T-helper 1 cell treated with Interleukin-12 subunit alpha and Interleukin-12 subunit beta and Interleukin-4 antibody, amounts not matched to agents 30 ng/mL and 1 ng/mL, for 36 hours (primary cell): Measurements from ENCODE around the gene SCN4B. TPM values are rescaled to one million over a fixed set of nuclear protein-coding genes. Genes with fewer than 3 reads are reported as not detected.

Source experiments
- intact Hi-C: fragments of 100-400 bp; cut with micrococcal nuclease; formaldehyde crosslinking; loops from one replicate; pipeline ENCODE4 v1.15.1; 2024
- total RNA-seq: library from RNA; stranded (reverse); gene quantifications from 2 replicates; pipeline ENCODE4 v1.2.3, GENCODE V29; 2022

Gene SCN4B
- total RNA-seq, 1 donor from 2014 or later = 0.29 TPM

- intact Hi-C loops = no loop called here
Observed at GRCh38 chr11:118175031-118175992, 22.7 kb upstream of the SCN4B start.

- intact Hi-C loops = no loop called here
Observed at GRCh38 chr11:118174006-118174567, 21.5 kb upstream of the SCN4B start.

- intact Hi-C loops = no loop called here
Observed at GRCh38 chr11:118172356-118172755, 19.7 kb upstream of the SCN4B start.

GRCh38 chr11:118171269-118172062 is 18.8 kb upstream of the SCN4B start:
- intact Hi-C loops = loop anchor here (1.0 kb wide), 3 partner anchors 26 to 364 kb away; no protein-coding TSS in a partner anchor

DNA sequence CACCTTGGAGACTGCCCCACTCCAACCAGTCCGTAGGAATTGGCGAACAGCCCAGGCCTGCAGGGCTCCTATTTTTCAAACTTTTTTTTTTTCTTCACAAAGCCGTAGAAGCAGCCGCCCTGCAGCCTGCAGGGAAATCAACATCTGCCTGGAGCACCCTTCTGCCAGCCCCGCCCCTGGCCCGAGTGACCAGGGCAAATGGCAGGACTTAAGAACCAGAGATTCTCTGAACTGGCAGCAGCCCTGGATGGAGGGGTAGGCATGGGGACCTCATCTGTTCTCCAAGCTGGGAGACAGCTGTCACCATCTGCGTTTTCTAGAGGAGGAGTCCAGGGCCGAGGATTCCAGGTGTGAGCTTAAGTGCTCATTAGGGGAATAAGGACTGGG is 18.3 kb upstream of the SCN4B start:
- intact Hi-C loops = loop anchor here (1.0 kb wide), 3 partner anchors 26 to 364 kb away; no protein-coding TSS in a partner anchor

- intact Hi-C loops = no loop called here
Observed at GRCh38 chr11:118170231-118170630, 17.6 kb upstream of the SCN4B start.

GRCh38 chr11:118169300-118170140 is 16.9 kb upstream of the SCN4B start:
- intact Hi-C loops = no loop called here

DNA sequence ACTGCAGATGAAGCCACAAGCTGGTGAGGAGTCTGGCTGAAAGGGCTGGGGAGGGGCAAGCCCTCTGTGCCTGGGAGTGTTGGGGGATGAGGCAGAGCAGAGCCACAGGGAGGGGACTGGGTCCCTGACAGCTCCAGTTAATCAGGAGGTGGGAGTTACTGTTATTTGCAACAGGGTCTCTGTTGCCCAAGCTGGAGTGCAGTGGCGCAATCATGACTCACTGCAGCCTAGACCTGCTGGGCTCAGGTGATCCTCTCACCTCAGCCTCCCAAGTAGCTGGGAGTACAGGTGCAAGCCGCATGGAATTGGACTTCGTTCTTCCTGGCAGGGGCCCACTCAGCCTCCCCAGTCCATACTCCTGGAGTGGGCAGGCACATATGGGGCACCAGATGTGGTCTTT is 16.1 kb upstream of the SCN4B start:
- intact Hi-C loops = no loop called here

DNA sequence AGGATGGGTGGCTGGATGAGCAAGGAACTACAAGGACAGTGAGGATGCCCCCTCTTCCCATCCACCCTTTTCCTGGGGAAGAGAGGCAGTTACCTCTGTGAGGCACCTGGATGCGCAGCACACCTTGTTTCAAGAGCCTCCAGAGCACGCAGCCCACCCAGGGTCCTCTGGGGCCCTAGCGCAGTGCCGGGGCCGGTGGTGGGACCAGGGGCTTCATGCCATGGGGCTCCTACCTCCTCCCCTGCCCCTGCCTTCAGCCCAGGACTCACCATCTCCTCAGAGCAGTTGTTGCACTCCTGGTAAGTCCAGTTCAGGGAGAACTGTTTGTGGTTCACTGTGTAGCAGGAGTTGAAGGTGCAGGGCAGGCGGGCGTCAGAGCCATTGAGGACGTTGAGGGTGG is 15.7 kb upstream of the SCN4B start:
- intact Hi-C loops = no loop called here

GRCh38 chr11:118167906-118168305 is 15.3 kb upstream of the SCN4B start:
- intact Hi-C loops = no loop called here

GRCh38 chr11:118167253-118167652 is 14.6 kb upstream of the SCN4B start:
- intact Hi-C loops = no loop called here

DNA sequence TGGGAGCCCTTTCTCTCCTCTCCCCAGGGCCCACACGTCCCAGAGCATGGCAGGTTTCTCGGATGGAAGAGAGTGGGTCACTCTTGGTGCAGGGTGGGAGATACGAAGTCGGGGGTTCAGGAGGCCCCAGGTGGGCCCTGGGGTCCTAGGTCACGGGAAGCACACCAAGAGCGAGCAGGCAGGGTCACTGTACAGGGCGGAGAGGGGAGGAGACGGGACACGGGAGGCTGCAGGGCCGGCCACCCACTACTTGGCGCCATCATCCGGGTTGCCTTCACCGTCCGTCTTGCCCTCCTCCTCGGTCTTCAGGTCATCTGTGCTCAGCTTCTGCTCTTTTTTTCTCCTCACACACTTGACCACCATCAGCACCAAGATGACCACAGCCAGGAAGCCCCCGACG is 14.0 kb upstream of the SCN4B start:
- intact Hi-C loops = no loop called here

- intact Hi-C loops = no loop called here
Observed at GRCh38 chr11:118164885-118165284, 12.3 kb upstream of the SCN4B start.

GRCh38 chr11:118163494-118163893 is 10.9 kb upstream of the SCN4B start:
- intact Hi-C loops = no loop called here

GRCh38 chr11:118162846-118163245 is 10.2 kb upstream of the SCN4B start:
- intact Hi-C loops = no loop called here

GRCh38 chr11:118161786-118162185 is 9.2 kb upstream of the SCN4B start:
- intact Hi-C loops = no loop called here

- intact Hi-C loops = no loop called here
Observed at GRCh38 chr11:118157186-118157895, 4.7 kb upstream of the SCN4B start.

GRCh38 chr11:118156531-118157185 is 4.0 kb upstream of the SCN4B start:
- intact Hi-C loops = no loop called here

DNA sequence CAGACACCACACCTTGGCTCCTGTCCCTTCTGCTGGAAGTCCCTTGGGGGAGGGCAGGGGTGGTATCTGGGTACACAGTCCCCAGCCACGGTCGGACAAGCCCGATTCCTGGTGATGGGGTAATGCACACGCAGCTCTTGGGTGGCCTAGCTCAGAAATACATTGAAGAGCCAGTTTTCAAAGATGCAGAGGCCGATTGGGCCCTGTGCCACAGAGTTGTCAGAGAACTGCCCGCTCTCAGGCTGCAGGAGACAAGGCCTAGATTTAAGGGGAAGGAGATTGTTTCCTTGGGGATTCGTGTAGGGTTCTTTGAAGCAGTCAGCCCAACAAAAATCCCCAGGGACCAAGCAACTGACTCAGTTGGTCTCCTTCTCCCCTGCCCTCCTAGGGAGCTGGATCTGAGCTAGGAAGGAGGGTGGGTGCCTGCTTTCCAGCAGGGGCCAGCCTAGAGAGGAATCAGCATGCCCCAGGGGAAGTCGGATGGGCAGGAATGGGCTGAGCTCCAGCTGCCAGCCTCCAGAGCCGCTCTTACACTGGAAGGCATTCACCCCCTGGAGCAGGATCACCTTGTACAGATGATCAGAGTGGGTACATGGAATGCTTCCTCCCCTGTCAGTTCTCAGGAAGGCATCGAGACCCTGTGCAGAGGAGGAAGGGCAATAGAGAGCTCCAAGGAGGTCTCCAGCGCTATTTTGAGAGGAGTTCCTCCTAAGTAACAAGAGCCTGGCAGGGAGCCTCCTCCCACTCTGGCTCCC is 3.3 kb upstream of the SCN4B start:
- intact Hi-C loops = no loop called here
